ENCODE data around the gene CBFB.

- TF ChIP-seq CTCF (IDR thresholded peaks at IDR 0.05; ENCODE audit: borderline replicate concordance, extremely low read depth, low read length, poor library complexity, severe bottlenecking) (no peak), EZH2 (IDR thresholded peaks at IDR 0.05; ENCODE audit: borderline replicate concordance, low read depth, low read length, severe bottlenecking) (no peak)
These were observed 14.2 kb upstream of the CBFB start for GRCh38 chr16:67014634-67015312.
